Mucosa of rectum (tissue), 2 donors: ENCODE results near the gene SERPINA7.

Experiments
- H3K27ac ChIP-seq, 2 donors: one replicate each; pipeline ENCODE4 v1.7.0; 2013; ENCODE audit warnings: inconsistent platforms in 2 of 2, low read depth in 2 of 2, low read length in 2 of 2
- H3K27me3 ChIP-seq, 2 donors: one replicate each; pipeline ENCODE4 v1.7.0; 2013; ENCODE audit warnings: low read length in 2 of 2; ENCODE audit not compliant: control insufficient read depth in 2 of 2, insufficient read depth in 2 of 2
- H3K36me3 ChIP-seq, 2 donors: one replicate each; pipeline ENCODE4 v1.7.0; 2013; ENCODE audit warnings: low read length in 2 of 2; ENCODE audit not compliant: control insufficient read depth in 2 of 2, insufficient read depth in 2 of 2
- H3K4me1 ChIP-seq, 2 donors: one replicate each; pipeline ENCODE4 v1.7.0; 2013; ENCODE audit warnings: low read length in 2 of 2, mild to moderate bottlenecking in 1 of 2; ENCODE audit not compliant: control insufficient read depth in 2 of 2, insufficient read depth in 2 of 2
- H3K4me3 ChIP-seq, 2 donors: one replicate each; pipeline ENCODE4 v1.7.0; 2013; ENCODE audit warnings: low read length in 2 of 2
- H3K9ac ChIP-seq, 2 donors: one replicate each; pipeline ENCODE4 v1.7.0; 2013; ENCODE audit warnings: low read length in 2 of 2, low read depth in 1 of 2, mild to moderate bottlenecking in 1 of 2
- H3K9me3 ChIP-seq, 2 donors: one replicate each; pipeline ENCODE4 v1.7.0; 2013; ENCODE audit warnings: low read length in 2 of 2; ENCODE audit not compliant: control insufficient read depth in 2 of 2
- donor health status: healthy.
- donor health status: Normal muscosa, but diverticular disease.

SERPINA7 gene

GRCh38 chrX:106038625-106039024 is at the start of gene SERPINA7:
Gene SERPINA7, minus strand, starts transcription at chrX:106038727. Its CDS starts 1,669 bp downstream, at chrX:106037058.
- H3K27me3 ChIP-seq: no peaks in the 10 kb centered on the region
- no peaks in the 10 kb centered on the region for H3K4me1 ChIP-seq
- H3K27ac ChIP-seq: no peak within 1 kb of the TSS
- H3K4me3 ChIP-seq: no peak within 1 kb of the TSS
- no peak within 1 kb of the TSS for H3K9ac ChIP-seq
- no peaks in the 10 kb centered on the region for H3K9me3 ChIP-seq
- no peaks in the 10 kb centered on the region for H3K36me3 ChIP-seq

- H3K27ac ChIP-seq: no peak overlapping the region
- peaks cover 0 to 3% of the 10 kb centered on the region in 2 donors for H3K27me3 ChIP-seq
- no peaks in the 10 kb centered on the region for H3K4me1 ChIP-seq
- H3K9ac ChIP-seq: no peak overlapping the region
- H3K9me3 ChIP-seq: no peaks in the 10 kb centered on the region
- no peak overlapping the region for H3K4me3 ChIP-seq
- H3K36me3 ChIP-seq: no peaks in the 10 kb centered on the region
Measured at GRCh38 chrX:106069048-106069447, 30.5 kb upstream of the SERPINA7 start.

GRCh38 chrX:106050054-106050453 is 11.5 kb upstream of the SERPINA7 start:
- no peaks in the 10 kb centered on the region for H3K9me3 ChIP-seq
- no peak overlapping the region for H3K9ac ChIP-seq
- H3K27ac ChIP-seq: no peak overlapping the region
- H3K27me3 ChIP-seq: no peaks in the 10 kb centered on the region
- no peaks in the 10 kb centered on the region for H3K36me3 ChIP-seq
- H3K4me1 ChIP-seq: no peaks in the 10 kb centered on the region
- H3K4me3 ChIP-seq: no peak overlapping the region

DNA sequence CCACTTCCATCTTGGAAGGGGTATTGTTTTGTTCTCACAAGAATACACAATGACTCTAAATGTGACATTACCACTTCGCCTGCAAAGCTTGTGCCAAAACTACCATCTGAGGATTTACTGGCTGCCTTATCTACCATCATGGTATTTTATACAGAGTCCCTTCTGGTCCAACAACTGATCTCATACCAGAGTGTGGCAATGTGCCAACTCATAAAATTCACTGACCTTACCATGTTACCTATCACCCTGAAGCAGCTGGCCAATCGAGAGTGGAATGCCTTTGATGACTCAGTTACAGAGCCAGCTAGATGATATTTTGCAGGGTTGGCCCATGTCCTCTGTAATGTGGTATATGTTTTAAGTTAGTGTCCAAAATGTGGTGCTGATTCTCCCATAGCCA is 3.8 kb upstream of the SERPINA7 start:
- Histone ChIP-seq H3K4me3 (no peak overlapping the region), H3K27me3 (no peaks in the 10 kb centered on the region), H3K9me3 (no peaks in the 10 kb centered on the region), H3K36me3 (no peaks in the 10 kb centered on the region), H3K9ac (no peak overlapping the region), H3K4me1 (no peaks in the 10 kb centered on the region), H3K27ac (no peak overlapping the region)

GRCh38 chrX:106040861-106041260 is 2.3 kb upstream of the SERPINA7 start:
- no peak overlapping the region for H3K9ac ChIP-seq
- H3K27ac ChIP-seq: no peak overlapping the region
- H3K4me1 ChIP-seq: no peaks in the 10 kb centered on the region
- no peak overlapping the region for H3K4me3 ChIP-seq
- H3K27me3 ChIP-seq: no peaks in the 10 kb centered on the region
- H3K9me3 ChIP-seq: no peaks in the 10 kb centered on the region
- H3K36me3 ChIP-seq: no peaks in the 10 kb centered on the region

DNA sequence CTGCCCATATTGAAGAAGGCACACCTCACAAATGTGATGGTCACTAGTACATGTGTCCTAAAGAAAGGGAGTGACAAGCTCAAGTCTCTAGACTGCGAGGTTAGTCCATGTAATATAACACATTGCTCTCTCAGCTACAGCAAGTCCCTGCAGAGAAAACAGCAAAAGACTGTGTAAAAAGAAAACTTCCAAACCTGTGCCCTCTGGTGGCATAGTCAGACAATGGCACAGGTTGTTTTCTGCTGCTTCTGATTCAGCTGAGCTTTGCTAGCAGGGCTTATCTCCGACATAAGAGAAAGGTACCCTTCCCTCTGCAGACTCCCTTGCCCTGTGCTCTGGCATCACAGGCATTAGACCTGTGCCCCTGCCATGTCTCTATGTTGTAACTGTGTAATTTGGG is 1.4 kb upstream of the SERPINA7 start:
- H3K27ac ChIP-seq: no peak overlapping the region
- H3K9me3 ChIP-seq: no peaks in the 10 kb centered on the region
- no peaks in the 10 kb centered on the region for H3K36me3 ChIP-seq
- no peaks in the 10 kb centered on the region for H3K4me1 ChIP-seq
- no peaks in the 10 kb centered on the region for H3K27me3 ChIP-seq
- H3K9ac ChIP-seq: no peak overlapping the region
- no peak overlapping the region for H3K4me3 ChIP-seq

GRCh38 chrX:106037835-106038473 is 573 bp downstream of the SERPINA7 start:
- H3K4me1 ChIP-seq: no peaks in the 10 kb centered on the region
- H3K36me3 ChIP-seq: no peaks in the 10 kb centered on the region
- no peak overlapping the region for H3K27ac ChIP-seq
- H3K4me3 ChIP-seq: no peak overlapping the region
- no peak overlapping the region for H3K9ac ChIP-seq
- no peaks in the 10 kb centered on the region for H3K27me3 ChIP-seq
- no peaks in the 10 kb centered on the region for H3K9me3 ChIP-seq

- H3K9ac ChIP-seq: no peak overlapping the region
- H3K9me3 ChIP-seq: no peaks in the 10 kb centered on the region
- H3K27ac ChIP-seq: no peak overlapping the region
- no peaks in the 10 kb centered on the region for H3K4me1 ChIP-seq
- H3K27me3 ChIP-seq: no peaks in the 10 kb centered on the region
- no peak overlapping the region for H3K4me3 ChIP-seq
- no peaks in the 10 kb centered on the region for H3K36me3 ChIP-seq
Measured at GRCh38 chrX:106036716-106037115, 1.8 kb downstream of the SERPINA7 start.

GRCh38 chrX:106035064-106035463 is 3.5 kb downstream of the SERPINA7 start:
- Histone ChIP-seq H3K9ac (no peak overlapping the region), H3K36me3 (no peaks in the 10 kb centered on the region), H3K9me3 (no peaks in the 10 kb centered on the region), H3K27me3 (no peaks in the 10 kb centered on the region), H3K27ac (no peak overlapping the region), H3K4me3 (no peak overlapping the region), H3K4me1 (no peaks in the 10 kb centered on the region)

DNA sequence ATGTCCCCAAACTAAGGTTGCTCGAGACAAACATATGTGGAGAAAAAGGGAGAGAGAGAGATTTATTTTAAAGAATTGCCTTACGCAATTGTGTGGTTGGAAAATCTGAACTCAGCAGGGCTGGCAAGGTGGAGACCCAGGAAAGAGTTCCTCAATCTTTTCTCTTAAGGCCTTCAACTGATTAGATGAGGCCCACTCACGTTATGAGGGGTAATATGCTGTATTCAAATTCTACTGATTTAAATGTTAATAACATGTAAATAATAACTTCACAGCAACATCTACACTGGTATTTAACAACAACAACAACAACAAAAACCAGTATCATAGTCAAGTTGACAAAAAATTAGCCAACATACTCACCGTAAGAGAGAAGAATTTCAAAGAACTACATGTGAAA is 14.6 kb downstream of the SERPINA7 start:
- H3K9me3 ChIP-seq: no peaks in the 10 kb centered on the region
- no peak overlapping the region for H3K9ac ChIP-seq
- no peak overlapping the region for H3K4me3 ChIP-seq
- peaks cover 0 to 3% of the 10 kb centered on the region in 2 donors for H3K27me3 ChIP-seq
- H3K27ac ChIP-seq: no peak overlapping the region
- H3K4me1 ChIP-seq: no peaks in the 10 kb centered on the region
- H3K36me3 ChIP-seq: no peaks in the 10 kb centered on the region

GRCh38 chrX:106022238-106022637 is 16.3 kb downstream of the SERPINA7 start:
- no peaks in the 10 kb centered on the region for H3K36me3 ChIP-seq

More at GRCh38 chrX:106022238-106022637, 16.3 kb downstream of the SERPINA7 start:
- Histone ChIP-seq H3K9ac (no peak overlapping the region), H3K27me3 (no peaks in the 10 kb centered on the region), H3K9me3 (no peaks in the 10 kb centered on the region), H3K4me3 (no peak overlapping the region), H3K4me1 (no peaks in the 10 kb centered on the region), H3K27ac (no peak overlapping the region)
